ENCODE data around the gene INAVA. TPM values are rescaled to one million over a fixed set of nuclear protein-coding genes. Genes with fewer than 3 reads are reported as not detected.
A peak's percentile ranks its signal among the peaks of the same experiment; 100 is the strongest.

INAVA gene
- polyA plus RNA-seq, 2 of the 4 experiments (the other 2 are of a cell fraction): 40.0 to 43.7 TPM

DNA sequence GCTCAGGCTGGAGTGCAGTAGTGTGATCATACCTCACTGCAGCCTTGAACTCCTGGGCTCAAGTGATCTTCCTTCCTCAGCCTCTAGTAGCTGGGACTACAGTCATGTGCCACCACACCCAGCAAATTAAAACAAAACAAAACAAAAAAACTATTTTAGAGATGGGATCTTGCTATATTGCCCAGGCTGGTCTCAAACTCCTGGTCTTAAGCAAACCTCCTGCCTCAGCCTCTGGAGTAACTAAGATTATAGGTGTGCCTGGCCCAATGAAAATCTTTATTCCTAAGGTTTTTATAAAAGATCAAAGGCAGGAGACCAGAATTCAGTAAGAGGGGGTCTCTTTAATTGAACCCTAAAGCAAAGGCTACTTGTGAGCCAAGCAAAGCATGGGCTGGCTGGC is 10.1 kb downstream of the INAVA start:
- FAIRE-seq (no peak), ATAC-seq (no peak), DNase-seq (ENCODE audit: low read depth in 1 of 2, low spot score in 1 of 2) (no peak)
- Histone ChIP-seq H3K4me2 (peak overlapping the region; percentile 39; the same call in 2 of the 3 replicates), H3K27ac (peak overlapping the region; percentile 77 to 82), H3K9me3 (no peaks in the 10 kb centered on the region), H3K4me3 (no peak overlapping the region), H3K4me1 (peaks cover 99% of the 10 kb centered on the region)
- CTCF ChIA-PET: interaction anchor here (1.2 to 2.4 kb wide), 6 partner anchors 9 to 138 kb away, joined by 3 to 12 read pairs (median 6); no protein-coding TSS in a partner anchor
- POLR2A ChIA-PET: interaction anchor here (1.8 kb wide), 1 partner anchor 8 kb away, joined by 8 read pairs; no protein-coding TSS in a partner anchor
- TF ChIP-seq HOXA7 (CRISPR knock-in tag; IDR thresholded peaks at IDR 0.05): no peak
- TF ChIP-seq BHLHE40 (IDR thresholded peaks at IDR 0.05; ENCODE audit: low read depth, low read length): no peak
- no peak for TF ChIP-seq RARB (CRISPR knock-in tag; IDR thresholded peaks at IDR 0.05)
- TF ChIP-seq EHF (CRISPR knock-in tag; IDR thresholded peaks at IDR 0.05): no peak
- TF ChIP-seq CHD4 (IDR thresholded peaks at IDR 0.05; ENCODE audit: borderline replicate concordance): no peak
- TF ChIP-seq CEBPB (IDR thresholded peaks at IDR 0.05): no peak

DNA sequence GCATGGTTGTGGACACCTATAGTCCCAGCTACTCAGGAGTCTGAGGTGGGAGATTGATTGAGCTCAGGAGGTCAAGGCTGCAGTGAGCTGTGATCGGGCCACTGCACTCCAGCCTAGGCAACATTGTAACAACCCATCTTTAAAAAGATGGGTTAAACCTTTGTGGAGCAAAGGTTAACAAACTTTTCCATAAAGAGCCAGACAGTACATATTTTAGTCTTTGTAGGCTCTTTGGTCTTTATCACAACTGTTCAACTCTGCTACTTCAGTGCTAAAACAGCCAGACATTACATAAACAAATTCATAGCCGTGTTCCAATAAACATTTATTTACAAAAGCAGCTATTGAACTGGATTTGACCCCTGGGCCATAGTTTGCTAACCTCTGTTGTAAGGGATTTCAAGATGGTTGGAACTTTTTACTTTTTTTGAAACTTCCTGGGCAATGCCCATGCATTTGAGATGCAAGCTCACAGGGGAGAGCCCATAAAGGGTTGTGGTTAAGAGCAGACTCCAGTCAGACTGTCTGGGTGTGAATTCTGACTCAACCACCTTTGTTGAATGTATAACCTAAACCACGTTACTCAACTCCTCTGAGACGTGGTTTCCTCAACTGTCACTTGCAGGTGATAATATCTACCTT is 10.8 kb downstream of the INAVA start:
- POLR2A ChIA-PET: interaction anchor here (0.9 to 1.8 kb wide), 2 partner anchors 9 to 13 kb away, joined by 3 to 8 read pairs; no protein-coding TSS in a partner anchor
- DNase-seq (ENCODE audit: low read depth in 1 of 2, low spot score in 1 of 2) (peak in 1 of 2 experiments; percentile 78), FAIRE-seq (peak; percentile 36), ATAC-seq (peak in 1 of 2 experiments; percentile 61; a peak in 3 of 6 replicates)
- H3K4me2 ChIP-seq: peak overlapping the region; percentile 39
- CTCF ChIA-PET: interaction anchor here (0.7 to 2.4 kb wide), 6 partner anchors 9 to 137 kb away, joined by 3 to 12 read pairs (median 6); no protein-coding TSS in a partner anchor
- no peak overlapping the region for H3K4me3 ChIP-seq
- no peaks in the 10 kb centered on the region for H3K9me3 ChIP-seq
- no peak for TF ChIP-seq CHD2 (IDR thresholded peaks at IDR 0.05; ENCODE audit: low read length, partially characterized antibody)
- TF ChIP-seq FOSL2 (IDR thresholded peaks at IDR 0.05): no peak
- TF ChIP-seq FOSL2 (CRISPR knock-in tag; IDR thresholded peaks at IDR 0.05): peak; percentile 53
- TF ChIP-seq GATA3 (IDR thresholded peaks at IDR 0.05; ENCODE audit: borderline replicate concordance): peak; percentile 36; the same call in 1 of the 2 replicates
- TF ChIP-seq ZNF302 (CRISPR knock-in tag; IDR thresholded peaks at IDR 0.05): no peak
- peak in 1 of 2 experiments; percentile 2; a peak in 1 of 5 replicates for TF ChIP-seq RAD21 (conservative IDR thresholded peaks at IDR 0.05 in 1 of 2, IDR thresholded peaks at IDR 0.05 in 1 of 2)
- peak in 1 of 2 experiments; percentile 8; a peak in 1 of 5 replicates for TF ChIP-seq EP300 (IDR thresholded peaks at IDR 0.05)
- TF ChIP-seq, protein P1, sequence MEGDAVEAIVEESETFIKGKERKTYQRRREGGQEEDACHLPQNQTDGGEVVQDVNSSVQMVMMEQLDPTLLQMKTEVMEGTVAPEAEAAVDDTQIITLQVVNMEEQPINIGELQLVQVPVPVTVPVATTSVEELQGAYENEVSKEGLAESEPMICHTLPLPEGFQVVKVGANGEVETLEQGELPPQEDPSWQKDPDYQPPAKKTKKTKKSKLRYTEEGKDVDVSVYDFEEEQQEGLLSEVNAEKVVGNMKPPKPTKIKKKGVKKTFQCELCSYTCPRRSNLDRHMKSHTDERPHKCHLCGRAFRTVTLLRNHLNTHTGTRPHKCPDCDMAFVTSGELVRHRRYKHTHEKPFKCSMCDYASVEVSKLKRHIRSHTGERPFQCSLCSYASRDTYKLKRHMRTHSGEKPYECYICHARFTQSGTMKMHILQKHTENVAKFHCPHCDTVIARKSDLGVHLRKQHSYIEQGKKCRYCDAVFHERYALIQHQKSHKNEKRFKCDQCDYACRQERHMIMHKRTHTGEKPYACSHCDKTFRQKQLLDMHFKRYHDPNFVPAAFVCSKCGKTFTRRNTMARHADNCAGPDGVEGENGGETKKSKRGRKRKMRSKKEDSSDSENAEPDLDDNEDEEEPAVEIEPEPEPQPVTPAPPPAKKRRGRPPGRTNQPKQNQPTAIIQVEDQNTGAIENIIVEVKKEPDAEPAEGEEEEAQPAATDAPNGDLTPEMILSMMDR (IDR thresholded peaks at IDR 0.05): no peak
- no peak for TF ChIP-seq JUN (IDR thresholded peaks at IDR 0.05)
- no peak for TF ChIP-seq HOXB13 (CRISPR knock-in tag; IDR thresholded peaks at IDR 0.05; ENCODE audit: low read depth)
- 0 out of 2 replicates have a peak, but pooled peaks have one; percentile 22 for TF ChIP-seq JUNB (IDR thresholded peaks at IDR 0.05)
- H3K27ac ChIP-seq: peak overlapping the region; percentile 77 to 82
- H3K4me1 ChIP-seq: peaks cover 98% of the 10 kb centered on the region
- 22% methylated on average over 4 of the region's 4 CpGs for WGBS (ENCODE audit: missing lambda C conversion rate)

DNA sequence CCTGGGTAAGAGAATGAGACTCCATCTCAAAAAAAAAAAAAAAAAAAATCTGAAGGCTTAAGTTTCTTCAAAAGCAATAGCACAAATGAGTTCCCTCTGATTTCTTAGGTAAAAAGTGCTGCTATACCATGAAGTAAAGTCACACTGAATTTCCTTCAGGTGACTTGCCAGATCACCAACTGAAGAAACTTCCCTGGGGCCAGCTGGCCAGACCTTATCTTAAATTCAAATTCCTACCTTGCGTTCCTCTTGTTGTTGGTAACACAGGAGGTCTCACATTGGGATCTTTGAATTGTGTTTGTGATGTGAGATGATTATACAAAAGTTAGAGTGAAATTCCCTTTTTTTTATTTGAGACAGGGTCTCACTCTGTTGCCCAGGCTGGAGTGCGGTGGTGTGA is 11.8 kb downstream of the INAVA start:
- no peak for FAIRE-seq
- CTCF ChIA-PET: interaction anchor here (1.1 to 2.0 kb wide), 3 partner anchors 9 to 65 kb away, joined by 4 to 16 read pairs (median 8); no protein-coding TSS in a partner anchor

More for the DNA sequence above, 11.8 kb downstream of the INAVA start:
- 96% methylated on average over 2 of the region's 2 CpGs for WGBS (ENCODE audit: missing lambda C conversion rate)
- TF ChIP-seq TFCP2L1 (CRISPR knock-in tag; IDR thresholded peaks at IDR 0.05): no peak
- TF ChIP-seq, protein P2, sequence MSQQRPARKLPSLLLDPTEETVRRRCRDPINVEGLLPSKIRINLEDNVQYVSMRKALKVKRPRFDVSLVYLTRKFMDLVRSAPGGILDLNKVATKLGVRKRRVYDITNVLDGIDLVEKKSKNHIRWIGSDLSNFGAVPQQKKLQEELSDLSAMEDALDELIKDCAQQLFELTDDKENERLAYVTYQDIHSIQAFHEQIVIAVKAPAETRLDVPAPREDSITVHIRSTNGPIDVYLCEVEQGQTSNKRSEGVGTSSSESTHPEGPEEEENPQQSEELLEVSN (IDR thresholded peaks at IDR 0.05; ENCODE audit: borderline replicate concordance, low read depth): no peak
- TF ChIP-seq KDM5A (IDR thresholded peaks at IDR 0.05): no peak
- TF ChIP-seq EHMT2 (IDR thresholded peaks at IDR 0.05; ENCODE audit: low read depth): no peak
- TF ChIP-seq BHLHE40 (IDR thresholded peaks at IDR 0.05; ENCODE audit: low read depth, low read length): no peak
- no peak for TF ChIP-seq ZSCAN20 (CRISPR knock-in tag; IDR thresholded peaks at IDR 0.05)
- no peak for TF ChIP-seq HEYL (CRISPR knock-in tag; IDR thresholded peaks at IDR 0.05)
- TF ChIP-seq EP300 (IDR thresholded peaks at IDR 0.05): no peak
- TF ChIP-seq ZNF302 (CRISPR knock-in tag; IDR thresholded peaks at IDR 0.05): no peak
- no peak for TF ChIP-seq EHF (CRISPR knock-in tag; IDR thresholded peaks at IDR 0.05)
- TF ChIP-seq CEBPB (IDR thresholded peaks at IDR 0.05): no peak
- no peak for TF ChIP-seq FOXS1 (CRISPR knock-in tag; IDR thresholded peaks at IDR 0.05)
- Histone ChIP-seq H3K4me2 (peak overlapping the region; percentile 39), H3K4me3 (no peak overlapping the region), H3K4me1 (peaks cover 88% of the 10 kb centered on the region), H3K27ac (peak overlapping the region; percentile 77 to 82), H3K9me3 (no peaks in the 10 kb centered on the region)
- POLR2A ChIA-PET: interaction anchor here (1.5 to 3.9 kb wide), 2 partner anchors 10 to 15 kb away, joined by 6 to 58 read pairs; partner anchors contain the start of gene INAVA
- DNase-seq (ENCODE audit: low read depth in 1 of 2, low spot score in 1 of 2) (no peak), ATAC-seq (no peak)
